ENCODE measurements around the gene CFAP61.

The CFAP61 gene

DNA sequence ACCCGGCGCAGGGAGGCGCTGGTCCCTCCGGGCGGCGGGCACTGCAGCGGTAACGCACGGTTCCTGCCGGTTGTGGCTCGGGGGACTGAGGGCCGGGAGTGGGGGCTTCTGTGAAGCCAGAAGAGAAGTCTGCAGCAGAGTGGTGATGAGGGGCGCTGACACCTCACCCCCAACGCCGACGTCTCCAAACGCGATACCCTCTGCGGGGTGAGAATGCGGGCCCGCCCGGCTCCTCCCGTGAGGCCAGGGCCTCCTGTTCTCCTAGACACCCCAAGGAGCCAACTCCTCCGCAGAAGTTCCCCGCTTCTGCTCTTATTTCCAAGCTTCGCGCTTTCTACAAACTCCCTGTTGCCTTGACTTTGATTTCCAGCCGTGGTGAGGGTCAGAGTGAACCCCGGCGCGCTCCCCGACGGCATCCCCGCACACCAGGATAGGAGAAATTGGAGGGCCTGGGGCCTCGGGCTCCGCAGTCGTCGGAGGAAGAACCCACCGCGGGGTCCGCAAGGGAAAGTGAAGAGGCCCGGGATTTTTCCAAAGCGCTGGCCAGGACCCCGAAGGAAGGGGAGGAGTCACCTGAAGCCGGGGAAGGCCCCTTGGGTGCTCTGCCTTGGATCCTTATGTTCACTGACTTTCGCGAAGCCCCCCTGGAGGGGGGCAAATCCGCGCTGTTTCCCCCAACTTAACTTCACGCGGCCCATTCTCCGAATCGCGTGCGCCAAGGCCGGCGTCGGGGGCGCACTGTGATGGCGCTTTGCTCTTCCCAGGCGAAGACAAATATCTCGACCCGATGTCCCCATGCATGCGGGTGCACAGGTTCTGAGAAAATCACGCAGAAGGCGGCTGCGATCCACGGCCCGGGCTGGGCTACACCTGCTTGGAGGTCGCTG lies 312.5 kb downstream of the CFAP61 start:
- DNase-seq (ENCODE audit: low read depth), result no peak

DNA sequence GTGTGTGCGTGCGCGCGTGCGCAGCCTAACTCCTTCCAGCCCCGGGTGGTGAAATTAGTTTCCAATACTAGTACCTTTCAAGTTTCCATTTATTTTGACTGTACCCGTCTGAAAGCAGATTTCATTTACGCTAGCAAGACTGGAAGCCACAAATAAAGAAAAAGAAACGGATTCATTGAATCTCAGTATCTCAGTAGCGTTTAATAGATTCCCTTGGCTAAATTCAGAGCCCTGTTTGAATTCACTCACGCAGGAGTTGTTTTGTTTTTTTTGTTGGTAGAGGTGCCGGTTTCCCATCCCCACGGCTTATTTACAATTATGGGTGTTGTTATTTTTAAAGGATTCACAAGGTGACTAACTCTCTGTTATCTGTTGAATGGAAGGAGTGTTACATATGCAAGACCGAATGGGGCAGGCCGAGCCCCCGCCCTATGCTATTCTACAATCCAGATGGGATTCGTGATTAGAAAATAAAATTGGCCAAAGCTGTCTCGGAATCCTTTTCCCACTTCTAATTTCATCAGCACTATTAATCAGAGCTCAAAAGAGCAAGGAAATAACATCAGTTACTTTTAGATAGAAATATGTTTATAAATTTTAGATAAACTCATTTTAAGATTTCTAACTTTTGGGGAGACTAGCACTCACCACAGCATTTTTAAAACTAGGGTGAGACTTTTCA lies 313.3 kb downstream of the CFAP61 start:
- no peak for DNase-seq (ENCODE audit: low read depth)

DNA sequence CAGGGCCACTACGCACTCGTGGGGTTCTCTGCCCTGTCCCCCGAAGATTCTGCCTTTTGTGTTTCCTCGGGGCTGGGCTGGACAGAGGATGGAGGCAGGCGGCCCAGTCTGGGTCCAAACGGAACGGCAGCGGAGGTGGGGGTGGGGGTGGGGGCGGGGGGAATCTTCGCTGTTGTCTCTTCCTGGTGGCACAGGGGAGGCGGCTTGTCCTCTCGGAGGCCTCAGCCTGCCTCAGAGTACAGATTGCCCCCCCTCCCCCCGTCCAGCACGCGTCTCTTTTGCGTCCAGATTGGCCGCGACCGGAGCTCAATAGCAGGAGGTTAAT lies 314.2 kb downstream of the CFAP61 start:
- no peak for DNase-seq (ENCODE audit: low read depth)

DNA sequence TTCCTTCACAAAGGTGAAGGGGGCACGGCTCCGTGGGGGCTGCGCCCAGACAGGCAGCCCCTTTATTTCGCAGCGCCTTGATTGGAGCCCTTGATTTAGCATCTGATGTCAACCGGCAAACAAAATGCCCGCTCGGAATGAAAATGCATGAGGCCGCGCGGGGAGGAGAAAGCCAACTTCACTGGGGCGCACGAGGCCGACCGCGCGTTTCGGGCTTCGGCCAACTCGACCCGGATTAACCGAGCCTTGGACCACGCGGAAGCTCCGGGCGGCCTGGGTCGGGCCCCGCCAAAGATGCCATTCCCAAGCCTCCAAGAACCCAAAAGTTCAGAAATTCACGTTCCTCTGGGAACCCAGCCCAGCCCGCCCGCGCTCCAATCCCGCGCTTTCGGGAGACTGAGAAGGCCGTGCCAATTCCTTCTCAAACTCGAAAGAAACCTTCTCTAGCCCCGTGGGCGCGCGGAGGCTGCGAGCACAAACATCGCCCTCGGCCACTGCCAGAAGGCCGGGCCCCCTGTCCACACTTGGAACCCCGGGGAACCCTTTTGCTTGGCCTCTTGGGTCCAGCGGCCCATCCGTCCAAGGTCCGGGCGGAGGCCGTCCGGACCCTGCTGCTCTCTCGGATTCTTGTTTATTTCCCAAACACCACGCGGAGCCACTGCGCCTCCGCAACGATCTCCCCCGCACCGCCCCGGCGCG lies 314.7 kb downstream of the CFAP61 start:
- no peak for DNase-seq (ENCODE audit: low read depth)

DNA sequence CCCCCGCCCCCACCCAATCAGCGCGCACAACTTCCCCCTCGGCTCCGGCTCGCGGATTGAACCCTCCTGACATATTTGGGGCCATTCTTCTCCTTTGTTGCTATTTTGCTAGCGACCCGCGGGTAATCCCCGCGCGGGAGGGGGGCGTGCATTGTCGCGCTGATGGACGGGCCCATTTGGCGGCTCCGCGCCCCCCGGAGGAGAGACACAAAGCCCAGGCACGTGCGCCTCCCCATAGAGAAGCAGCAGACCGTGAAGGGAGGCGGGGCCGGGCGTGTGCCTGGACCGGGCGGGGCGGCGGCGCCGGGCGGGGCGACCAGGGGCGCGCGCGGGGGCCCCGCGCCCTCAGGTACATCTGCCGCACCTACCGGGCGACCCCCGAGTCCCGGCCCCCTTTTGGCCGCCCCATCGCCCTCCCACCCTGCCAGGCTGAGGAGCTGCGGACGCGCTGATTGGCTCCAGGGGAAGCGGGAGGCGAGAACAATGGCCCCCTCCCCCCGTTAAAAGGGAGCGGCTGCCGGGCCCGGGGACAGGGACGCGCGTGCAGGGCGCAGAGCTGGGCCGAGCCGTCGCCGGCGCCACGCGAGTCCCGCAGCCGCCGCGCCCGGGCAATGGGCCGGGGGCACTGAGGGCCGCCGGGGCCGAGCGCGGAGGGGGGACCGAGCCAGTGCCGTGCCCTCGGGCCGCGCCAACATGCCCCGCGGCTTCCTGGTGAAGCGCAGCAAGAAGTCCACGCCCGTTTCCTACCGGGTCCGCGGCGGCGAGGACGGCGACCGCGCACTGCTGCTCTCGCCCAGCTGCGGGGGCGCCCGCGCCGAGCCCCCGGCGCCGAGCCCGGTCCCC lies 315.5 kb downstream of the CFAP61 start, which contains the start of gene INSM1:
Gene INSM1 (plus strand): TSS at position 530 of the 843 bp plus-strand sequence. CDS start 164 bp downstream, at position 694.
- no peak for DNase-seq (ENCODE audit: low read depth)

DNA sequence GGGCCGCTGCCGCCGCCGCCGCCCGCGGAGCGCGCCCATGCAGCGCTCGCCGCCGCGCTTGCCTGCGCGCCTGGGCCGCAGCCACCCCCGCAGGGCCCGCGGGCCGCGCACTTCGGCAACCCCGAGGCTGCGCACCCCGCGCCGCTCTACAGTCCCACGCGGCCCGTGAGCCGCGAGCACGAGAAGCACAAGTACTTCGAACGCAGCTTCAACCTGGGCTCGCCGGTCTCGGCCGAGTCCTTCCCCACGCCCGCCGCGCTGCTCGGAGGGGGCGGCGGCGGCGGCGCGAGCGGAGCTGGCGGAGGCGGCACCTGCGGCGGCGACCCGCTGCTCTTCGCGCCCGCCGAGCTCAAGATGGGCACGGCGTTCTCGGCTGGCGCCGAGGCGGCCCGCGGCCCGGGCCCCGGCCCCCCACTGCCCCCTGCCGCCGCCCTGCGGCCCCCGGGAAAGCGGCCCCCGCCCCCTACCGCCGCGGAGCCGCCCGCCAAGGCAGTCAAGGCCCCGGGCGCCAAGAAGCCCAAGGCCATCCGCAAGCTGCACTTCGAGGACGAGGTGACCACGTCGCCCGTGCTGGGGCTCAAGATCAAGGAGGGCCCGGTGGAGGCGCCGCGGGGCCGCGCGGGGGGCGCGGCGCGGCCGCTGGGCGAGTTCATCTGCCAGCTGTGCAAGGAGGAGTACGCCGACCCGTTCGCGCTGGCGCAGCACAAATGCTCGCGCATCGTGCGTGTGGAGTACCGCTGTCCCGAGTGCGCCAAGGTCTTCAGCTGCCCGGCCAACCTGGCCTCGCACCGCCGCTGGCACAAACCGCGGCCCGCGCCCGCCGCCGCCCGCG lies 316.3 kb downstream of the CFAP61 start:
- DNase-seq (ENCODE audit: low read depth), result no peak

DNA sequence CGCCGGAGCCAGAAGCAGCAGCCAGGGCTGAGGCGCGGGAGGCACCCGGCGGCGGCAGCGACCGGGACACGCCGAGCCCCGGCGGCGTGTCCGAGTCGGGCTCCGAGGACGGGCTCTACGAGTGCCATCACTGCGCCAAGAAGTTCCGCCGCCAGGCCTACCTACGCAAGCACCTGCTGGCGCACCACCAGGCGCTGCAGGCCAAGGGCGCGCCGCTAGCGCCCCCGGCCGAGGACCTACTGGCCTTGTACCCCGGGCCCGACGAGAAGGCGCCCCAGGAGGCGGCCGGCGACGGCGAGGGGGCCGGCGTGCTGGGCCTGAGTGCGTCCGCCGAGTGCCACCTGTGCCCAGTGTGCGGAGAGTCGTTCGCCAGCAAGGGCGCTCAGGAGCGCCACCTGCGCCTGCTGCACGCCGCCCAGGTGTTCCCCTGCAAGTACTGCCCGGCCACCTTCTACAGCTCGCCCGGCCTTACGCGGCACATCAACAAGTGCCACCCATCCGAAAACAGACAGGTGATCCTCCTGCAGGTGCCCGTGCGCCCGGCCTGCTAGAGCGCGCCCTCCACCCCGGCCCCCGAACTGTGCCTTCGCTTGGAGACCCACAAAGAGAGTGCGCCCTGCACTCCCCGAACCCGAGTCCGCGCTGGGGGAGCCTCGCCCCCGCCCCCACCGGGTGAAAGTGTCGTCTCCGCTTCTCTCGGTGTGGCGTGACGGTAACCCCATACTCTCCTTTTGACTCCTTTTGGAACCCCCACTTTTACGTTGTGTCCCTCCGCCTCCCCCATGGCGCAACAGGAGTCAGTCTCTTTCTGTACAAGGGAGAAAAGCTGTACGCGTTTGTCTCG lies 317.1 kb downstream of the CFAP61 start:
- DNase-seq (ENCODE audit: low read depth), result no peak

DNA sequence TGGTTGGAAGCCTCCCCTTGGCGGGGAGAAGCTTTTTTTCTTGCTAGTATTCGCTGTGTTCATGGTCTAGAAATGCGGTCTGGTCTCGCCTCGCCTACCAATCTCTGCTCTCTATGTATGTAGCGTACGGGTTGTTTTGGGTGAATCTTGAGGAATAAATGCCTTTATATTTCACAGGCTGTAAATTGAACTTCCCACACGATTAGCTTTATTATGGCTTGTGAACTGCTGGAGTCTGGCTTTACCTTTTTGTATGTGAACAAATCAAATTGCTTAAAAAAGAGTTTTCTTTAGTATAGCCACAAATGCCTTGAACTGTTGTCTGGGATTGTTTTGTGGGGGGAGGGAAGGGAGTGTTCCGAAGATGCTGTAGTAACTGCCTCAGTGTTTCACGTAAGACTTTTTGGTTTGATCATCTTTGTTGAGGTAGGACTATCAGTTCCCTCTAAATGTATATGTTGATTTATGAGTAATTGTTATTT lies 317.8 kb downstream of the CFAP61 start:
- no peak for DNase-seq (ENCODE audit: low read depth)

DNA sequence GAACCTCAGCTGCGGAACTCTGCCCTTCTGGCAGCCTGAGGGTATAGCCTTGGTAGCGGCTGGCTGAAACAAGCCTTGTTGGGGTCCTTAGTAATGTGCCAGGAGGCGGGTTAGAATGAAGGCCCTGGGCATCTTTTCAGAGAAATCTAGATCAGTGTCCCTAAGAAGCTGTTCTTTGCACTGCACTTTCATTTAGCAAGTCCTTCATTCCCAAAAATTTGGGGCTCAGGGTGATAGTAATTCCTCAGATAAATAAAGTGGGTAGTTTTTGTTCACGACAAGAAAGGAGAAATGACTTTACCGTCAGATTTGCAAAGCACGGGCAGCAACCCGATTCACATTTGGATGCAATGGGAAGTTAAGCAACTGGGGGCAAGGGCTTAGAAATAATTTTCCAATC lies 318.8 kb downstream of the CFAP61 start:
- no peak for DNase-seq (ENCODE audit: low read depth)

DNA sequence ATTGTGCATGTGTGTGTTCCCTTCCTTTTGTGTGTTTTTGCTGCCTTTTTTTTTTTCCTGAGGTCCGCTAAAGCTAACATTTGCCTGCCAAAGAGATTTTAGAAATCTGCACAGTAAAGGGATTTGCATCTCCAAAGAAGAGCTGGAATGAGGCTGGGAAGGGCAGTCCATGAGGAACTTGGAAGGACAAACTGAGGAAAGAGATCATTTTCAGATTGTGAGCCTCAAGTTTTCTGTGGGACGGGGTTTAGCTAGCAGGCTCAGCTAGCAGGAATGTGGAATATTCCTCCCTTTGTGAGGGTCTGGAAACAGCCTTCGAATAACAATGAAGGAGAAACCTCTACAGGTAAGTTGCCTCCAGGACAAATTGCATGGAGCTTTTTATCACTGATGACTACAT lies 319.3 kb downstream of the CFAP61 start:
- no peak for DNase-seq (ENCODE audit: low read depth)

DNA sequence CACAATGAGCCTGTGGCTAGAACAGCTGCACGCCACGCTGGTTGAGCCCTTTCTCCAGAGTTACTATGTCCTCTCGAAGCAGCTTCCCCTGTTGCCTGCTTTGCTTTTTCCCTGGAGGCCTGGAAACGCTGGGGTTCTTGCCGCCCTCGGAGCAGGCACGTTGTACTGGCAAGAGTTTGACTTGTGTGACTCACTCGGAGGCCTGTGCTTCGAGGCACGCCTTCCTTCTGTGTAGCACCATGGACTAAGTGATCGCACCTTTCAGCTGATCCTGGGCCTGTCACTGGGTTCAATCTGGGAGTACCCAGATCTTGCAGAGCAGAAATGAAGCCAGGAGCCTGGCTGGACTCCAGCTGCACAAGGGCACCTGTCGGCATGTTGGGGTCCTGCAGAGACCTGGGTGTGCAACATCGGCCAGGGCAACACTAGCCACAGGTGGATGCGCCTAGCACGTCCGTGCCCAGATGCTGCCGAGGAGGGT lies 320.8 kb downstream of the CFAP61 start:
- DNase-seq (ENCODE audit: low read depth), result no peak

DNA sequence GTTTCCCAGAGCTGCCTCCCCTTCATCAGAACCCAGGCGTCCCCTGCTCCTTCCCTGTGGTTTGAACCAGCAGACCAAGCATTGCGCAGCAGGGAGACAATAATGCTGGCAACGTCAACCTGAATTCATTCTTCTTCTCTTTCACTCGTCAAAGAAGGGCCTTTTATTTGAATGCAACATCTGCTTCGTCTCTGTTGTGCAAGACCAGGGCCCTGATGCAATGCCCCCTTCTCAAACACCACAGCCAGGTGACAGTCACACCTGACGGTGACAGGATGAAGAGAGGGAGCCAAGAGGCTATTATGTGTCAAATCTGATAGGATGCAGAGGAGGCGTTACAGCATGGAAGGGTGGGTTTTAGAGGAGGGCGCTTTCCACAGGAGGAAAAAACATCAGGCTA lies 323.5 kb downstream of the CFAP61 start:
- no peak for DNase-seq (ENCODE audit: low read depth)

DNA sequence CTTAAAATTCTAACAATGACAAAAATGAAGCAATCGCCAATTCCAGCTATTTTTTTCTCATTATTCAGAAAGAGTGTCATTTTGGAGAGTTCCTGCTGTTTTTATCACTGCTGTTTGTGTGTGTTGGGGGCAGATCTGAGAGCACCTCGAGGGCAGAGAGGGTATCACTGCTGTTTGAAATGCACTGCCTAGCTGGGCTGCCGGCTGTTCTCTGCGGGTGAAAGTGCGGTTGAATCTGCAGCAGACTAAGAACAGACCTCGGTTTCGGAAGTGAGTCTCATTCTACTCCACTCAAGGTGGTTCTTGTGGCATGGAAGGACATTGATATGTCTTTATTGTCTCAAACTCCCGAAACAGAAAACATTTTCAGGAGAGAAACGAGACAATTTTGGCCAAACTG lies 333.9 kb downstream of the CFAP61 start:
- no peak for DNase-seq (ENCODE audit: low read depth)

DNA sequence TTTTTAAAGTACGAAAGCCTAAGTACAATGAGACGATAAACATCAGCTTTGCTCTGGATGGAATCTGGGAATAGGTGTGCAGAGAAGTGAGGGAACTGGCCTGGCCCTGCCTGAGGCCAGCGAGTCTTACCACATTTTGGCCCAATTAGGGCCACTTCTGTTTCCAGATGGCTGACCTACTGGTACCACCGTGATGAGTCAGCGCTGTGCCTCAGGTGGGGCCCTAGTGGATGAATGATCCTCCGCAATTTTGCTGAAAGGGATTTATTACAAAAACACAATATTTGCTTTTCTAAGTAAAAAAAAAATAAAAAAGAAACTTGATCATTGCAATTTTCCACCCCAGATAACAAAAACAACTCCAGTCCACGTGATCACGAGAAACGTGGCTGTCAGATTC lies 338.1 kb downstream of the CFAP61 start:
- no peak for DNase-seq (ENCODE audit: low read depth)

DNA sequence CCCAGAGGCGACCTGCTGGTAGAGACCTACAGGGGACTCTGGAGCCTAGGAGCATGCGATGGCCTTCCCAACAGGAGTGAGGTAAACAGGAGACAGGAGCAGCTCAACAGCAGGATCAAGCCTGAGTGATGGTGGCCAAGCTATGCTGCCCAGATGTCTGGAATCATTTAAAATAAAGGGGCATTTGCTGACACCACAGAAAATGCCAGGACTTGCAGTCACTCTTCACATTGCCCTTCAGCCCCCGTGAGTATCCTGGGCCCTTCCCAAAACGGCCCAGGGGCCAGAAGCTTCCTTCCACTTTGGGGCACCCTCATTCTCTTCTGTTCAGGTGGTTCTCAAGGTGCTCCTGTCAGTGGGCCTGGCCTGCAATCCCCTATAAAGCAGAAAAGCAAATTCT lies 338.8 kb downstream of the CFAP61 start:
- no peak for DNase-seq (ENCODE audit: low read depth)

DNA sequence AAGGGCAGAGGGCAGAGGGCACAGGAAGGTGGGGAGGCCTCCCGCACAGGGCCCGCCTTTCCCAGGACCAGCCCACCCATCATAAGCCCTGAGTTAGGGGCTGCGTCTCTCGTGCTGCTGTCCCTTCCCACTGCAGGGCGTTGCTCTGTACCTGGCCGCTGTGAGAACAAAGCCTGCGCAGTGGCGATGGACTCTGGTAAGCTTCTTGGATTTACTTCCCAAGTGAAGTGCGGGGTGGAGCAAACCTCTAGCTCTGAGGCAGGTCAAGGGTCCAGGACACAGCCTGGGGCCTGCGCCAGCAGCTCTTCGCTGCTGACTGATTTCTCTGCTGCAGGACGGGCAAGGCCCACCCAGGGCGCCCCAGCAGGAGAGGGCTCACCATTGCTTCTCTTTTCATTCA lies 339.4 kb downstream of the CFAP61 start:
- DNase-seq (ENCODE audit: low read depth), result no peak

DNA sequence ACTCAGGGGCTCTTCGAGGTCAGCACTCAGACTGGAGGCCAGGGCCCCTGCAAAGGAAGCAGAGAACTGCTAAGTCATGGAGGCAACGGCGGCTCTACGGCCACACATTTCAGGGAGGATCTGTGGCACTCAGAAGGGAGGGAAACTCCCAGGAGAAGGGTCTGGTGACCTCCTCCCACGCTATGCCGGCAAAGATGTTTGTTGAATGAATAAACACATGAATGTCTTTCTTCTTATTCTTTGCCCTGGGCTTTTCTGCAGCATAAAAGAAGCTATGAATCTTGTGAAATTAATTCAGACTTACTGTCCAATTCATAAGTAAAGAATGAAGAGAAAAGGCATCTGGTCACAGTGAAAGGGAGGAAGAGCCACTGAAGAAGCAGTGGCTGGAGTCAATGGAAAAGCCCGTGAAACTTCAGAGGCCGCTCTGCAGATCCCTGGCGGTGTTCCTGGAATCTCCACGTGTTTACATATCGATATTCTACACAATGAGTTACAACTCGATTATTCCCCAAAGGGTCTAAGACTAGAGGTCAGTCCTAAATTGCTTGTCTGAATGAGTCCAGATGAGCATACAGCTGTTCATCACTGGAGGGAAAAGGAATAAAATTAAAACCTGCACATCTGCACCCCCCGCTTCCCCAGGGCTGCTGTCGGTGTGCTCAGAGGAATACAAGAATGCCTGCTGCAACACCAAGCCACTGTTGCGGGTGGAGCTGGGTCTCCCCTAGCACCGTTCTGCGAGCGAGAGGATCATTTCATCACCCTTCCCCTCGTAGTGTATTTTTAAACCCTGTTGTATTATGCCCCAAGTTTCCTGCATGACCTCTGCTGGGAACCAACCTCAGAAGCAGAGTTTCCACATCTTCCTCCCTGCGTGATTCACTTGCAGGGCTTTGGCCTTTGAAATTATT lies 341.1 kb downstream of the CFAP61 start:
- no peak for DNase-seq (ENCODE audit: low read depth)

DNA sequence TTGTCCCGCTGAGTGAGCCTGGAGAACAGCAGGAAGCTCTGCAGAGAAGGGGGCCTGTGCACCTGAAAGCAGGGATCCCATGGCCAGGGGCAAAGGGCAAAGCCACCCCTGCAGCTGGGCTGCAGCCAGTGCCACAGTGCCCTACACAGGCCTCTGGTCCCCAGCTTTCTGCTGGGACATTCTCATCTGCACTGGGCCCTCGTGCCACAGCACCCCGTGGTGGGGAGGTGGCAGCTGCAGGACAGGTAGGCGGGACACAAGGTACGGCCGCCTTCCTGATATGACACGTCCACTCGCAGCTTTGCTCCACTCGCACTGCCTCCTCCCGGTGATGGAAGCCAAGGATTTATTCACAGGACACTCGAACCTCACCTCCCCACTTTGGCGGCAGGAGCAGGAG lies 342.8 kb downstream of the CFAP61 start:
- DNase-seq (ENCODE audit: low read depth), result no peak
